GM19238 (cell line): ENCODE data around the gene CDK16.
A peak's percentile ranks its signal among the peaks of the same experiment; 100 is the strongest.

ENCODE experiments used
- DNase-seq: peaks from one replicate; pipeline ENCODE4 v3.0.0; 2011; ENCODE audit warnings: low spot score; ENCODE audit not compliant: insufficient read length

The CDK16 gene

GRCh38 chrX:47218280-47218919, at the start of gene CDK16:
Gene CDK16 (plus strand): TSS chrX:47218681. CDS start chrX:47223558, 4,877 bp downstream.
- peak; percentile 90 for DNase-seq

- DNase-seq: no peak
Measured at GRCh38 chrX:47169273-47169672, 49.2 kb upstream of the CDK16 start.

- DNase-seq: no peak
Measured at GRCh38 chrX:47169726-47170515, 48.6 kb upstream of the CDK16 start.

- no peak for DNase-seq
Measured at GRCh38 chrX:47170861-47171692, 47.4 kb upstream of the CDK16 start.

- DNase-seq: no peak
Measured at GRCh38 chrX:47171996-47172395, 46.5 kb upstream of the CDK16 start.

GRCh38 chrX:47172549-47172948, 45.9 kb upstream of the CDK16 start:
- no peak for DNase-seq

- DNase-seq: no peak
Measured at GRCh38 chrX:47172971-47173792, 45.3 kb upstream of the CDK16 start.

GRCh38 chrX:47174376-47174775, 44.1 kb upstream of the CDK16 start:
- no peak for DNase-seq

- no peak for DNase-seq
Measured at GRCh38 chrX:47174846-47175587, 43.5 kb upstream of the CDK16 start.

- no peak for DNase-seq
Measured at GRCh38 chrX:47175588-47175980, 42.9 kb upstream of the CDK16 start.

- DNase-seq: no peak
Measured at GRCh38 chrX:47176101-47176740, 42.3 kb upstream of the CDK16 start.

- DNase-seq: no peak
Measured at GRCh38 chrX:47177079-47177478, 41.4 kb upstream of the CDK16 start.

GRCh38 chrX:47178337-47178736, 40.1 kb upstream of the CDK16 start:
- DNase-seq: no peak

- no peak for DNase-seq
Measured at GRCh38 chrX:47179221-47179927, 39.1 kb upstream of the CDK16 start.

- no peak for DNase-seq
Measured at GRCh38 chrX:47179928-47180255, 38.6 kb upstream of the CDK16 start.

GRCh38 chrX:47180346-47180745, 38.1 kb upstream of the CDK16 start:
- DNase-seq: no peak

GRCh38 chrX:47181301-47181700, 37.2 kb upstream of the CDK16 start:
- DNase-seq: no peak

GRCh38 chrX:47182106-47182700, 36.3 kb upstream of the CDK16 start:
- no peak for DNase-seq

GRCh38 chrX:47184486-47184885, 34.0 kb upstream of the CDK16 start:
- DNase-seq: no peak
